ENCODE results near the gene SLC25A47. TPM values are rescaled to one million over a fixed set of nuclear protein-coding genes. Genes with fewer than 3 reads are reported as not detected.

Gene SLC25A47
- total and polyA plus RNA-seq, 4 donors: 23.7 to 469 (median 291) TPM

- WGBS: 96% methylated on average over 42 of the region's 42 CpGs
- H3K4me3 ChIP-seq (ENCODE audit: low read depth in 1 of 3, low read length in 3 of 3): no peak overlapping the region
- H3K27me3 ChIP-seq (ENCODE audit: control insufficient read depth in 4 of 4, insufficient read depth in 4 of 4, low read length in 3 of 4): no peaks in the 10 kb centered on the region
- H3K9ac ChIP-seq (ENCODE audit: low read depth in 1 of 2, low read length in 2 of 2): no peak overlapping the region
- no peak overlapping the region for H3K27ac ChIP-seq (ENCODE audit: low read depth in 1 of 2, low read length in 2 of 2)
- peaks cover 0 to 5% (median under 1%) of the 10 kb centered on the region in 4 donors for H3K4me1 ChIP-seq (ENCODE audit: control insufficient read depth in 4 of 4, insufficient read depth in 4 of 4, low read length in 3 of 4)
- TF ChIP-seq EGR1 (IDR thresholded peaks at IDR 0.05; ENCODE audit: low read depth in 2 of 2) (no peak), RAD21 (IDR thresholded peaks at IDR 0.05) (no peak), RXRA (IDR thresholded peaks at IDR 0.05) (no peak)
- peaks cover 0 to 2% (median 0%) of the 10 kb centered on the region in 4 donors for H3K36me3 ChIP-seq (ENCODE audit: control insufficient read depth in 4 of 4, insufficient read depth in 3 of 4, low read depth in 1 of 4, low read length in 3 of 4)
- no peaks in the 10 kb centered on the region for H3K9me3 ChIP-seq (ENCODE audit: control insufficient read depth in 4 of 4, low read length in 3 of 4)
- no peak for DNase-seq (ENCODE audit: low spot score)
These were observed 30.2 kb upstream of the SLC25A47 start for GRCh38 chr14:100292776-100293461.

DNA sequence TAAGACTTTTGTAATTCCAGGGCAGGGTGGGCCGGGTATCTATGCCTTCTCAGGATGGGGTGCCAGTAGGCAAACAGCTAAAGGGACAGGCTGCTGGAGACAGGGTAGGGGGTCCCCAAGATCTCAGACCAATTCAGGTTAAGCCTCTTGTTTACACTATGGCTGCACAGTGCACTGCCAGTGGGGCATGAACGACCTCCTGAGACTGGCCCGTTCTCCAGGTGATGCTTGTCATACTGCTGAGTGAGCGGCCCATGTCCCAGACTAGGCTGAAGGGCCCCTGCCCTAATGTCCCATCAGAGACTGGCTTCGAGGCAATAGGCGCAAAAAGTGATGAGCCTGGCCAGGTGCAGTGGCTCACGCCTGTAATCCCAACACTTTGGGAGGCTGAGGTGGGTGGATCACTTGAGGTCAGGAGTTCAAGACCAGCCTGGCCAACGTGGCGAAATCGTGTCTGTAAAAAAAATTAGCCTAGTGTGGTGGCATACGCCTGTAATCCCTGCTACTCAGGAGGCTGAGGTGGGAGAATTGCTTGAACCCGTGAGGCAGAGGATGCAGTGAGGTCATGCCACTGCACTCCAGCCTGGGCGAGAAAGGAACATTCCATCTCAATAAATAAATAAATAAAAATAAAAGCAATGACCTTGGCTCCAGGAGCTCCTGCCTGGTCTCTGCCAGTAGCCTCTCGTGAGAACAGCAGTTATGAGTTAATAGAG, 29.5 kb upstream of the SLC25A47 start:
- Histone ChIP-seq H3K36me3 (ENCODE audit: control insufficient read depth in 4 of 4, insufficient read depth in 3 of 4, low read depth in 1 of 4, low read length in 3 of 4) (peaks cover 0 to 2% (median 0%) of the 10 kb centered on the region in 4 donors), H3K9ac (ENCODE audit: low read depth in 1 of 2, low read length in 2 of 2) (no peak overlapping the region), H3K4me3 (ENCODE audit: low read depth in 1 of 3, low read length in 3 of 3) (no peak overlapping the region), H3K9me3 (ENCODE audit: control insufficient read depth in 4 of 4, low read length in 3 of 4) (no peaks in the 10 kb centered on the region), H3K27me3 (ENCODE audit: control insufficient read depth in 4 of 4, insufficient read depth in 4 of 4, low read length in 3 of 4) (no peaks in the 10 kb centered on the region), H3K4me1 (ENCODE audit: control insufficient read depth in 4 of 4, insufficient read depth in 4 of 4, low read length in 3 of 4) (peaks cover 0 to 5% (median under 1%) of the 10 kb centered on the region in 4 donors), H3K27ac (ENCODE audit: low read depth in 1 of 2, low read length in 2 of 2) (no peak overlapping the region)
- no peak for TF ChIP-seq NR2F2 (IDR thresholded peaks at IDR 0.05)
- TF ChIP-seq HNF4G (IDR thresholded peaks at IDR 0.05): no peak
- TF ChIP-seq, protein P1, sequence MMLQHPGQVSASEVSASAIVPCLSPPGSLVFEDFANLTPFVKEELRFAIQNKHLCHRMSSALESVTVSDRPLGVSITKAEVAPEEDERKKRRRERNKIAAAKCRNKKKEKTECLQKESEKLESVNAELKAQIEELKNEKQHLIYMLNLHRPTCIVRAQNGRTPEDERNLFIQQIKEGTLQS (IDR thresholded peaks at IDR 0.05): no peak
- no peak for TF ChIP-seq REST (IDR thresholded peaks at IDR 0.05)
- TF ChIP-seq ZBTB33 (IDR thresholded peaks at IDR 0.05): no peak
- TF ChIP-seq HNF4A (conservative IDR thresholded peaks at IDR 0.05): no peak
- no peak for TF ChIP-seq RAD21 (IDR thresholded peaks at IDR 0.05)
- TF ChIP-seq GABPA (IDR thresholded peaks at IDR 0.05 in 1 of 2, conservative IDR thresholded peaks at IDR 0.05 in 1 of 2): no peak
- no peak for TF ChIP-seq YY1 (IDR thresholded peaks at IDR 0.05)
- no peak for TF ChIP-seq TAF1 (conservative IDR thresholded peaks at IDR 0.05)
- no peak for TF ChIP-seq RXRA (IDR thresholded peaks at IDR 0.05)
- no peak for TF ChIP-seq EGR1 (IDR thresholded peaks at IDR 0.05; ENCODE audit: low read depth in 2 of 2)
- no peak for TF ChIP-seq MAX (IDR thresholded peaks at IDR 0.05)
- no peak for TF ChIP-seq FOXA2 (IDR thresholded peaks at IDR 0.05)
- TF ChIP-seq CTCF (IDR thresholded peaks at IDR 0.05; ENCODE audit: low read depth, low read length, missing input control): no peak
- no peak for TF ChIP-seq FOXA1 (IDR thresholded peaks at IDR 0.05)
- no peak for TF ChIP-seq SP1 (IDR thresholded peaks at IDR 0.05)
- no peak for TF ChIP-seq JUND (IDR thresholded peaks at IDR 0.05)
- DNase-seq (ENCODE audit: low spot score): no peak
- 89% methylated on average over 14 of the region's 14 CpGs for WGBS
